Measurements from ENCODE around the gene ZNF763.
"Not testable (repeated sequence)": the region's sequence is repeated elsewhere in the genome, so short reads cannot be mapped to it uniquely, and the experiment has no call there.

ZNF763 gene

DNA sequence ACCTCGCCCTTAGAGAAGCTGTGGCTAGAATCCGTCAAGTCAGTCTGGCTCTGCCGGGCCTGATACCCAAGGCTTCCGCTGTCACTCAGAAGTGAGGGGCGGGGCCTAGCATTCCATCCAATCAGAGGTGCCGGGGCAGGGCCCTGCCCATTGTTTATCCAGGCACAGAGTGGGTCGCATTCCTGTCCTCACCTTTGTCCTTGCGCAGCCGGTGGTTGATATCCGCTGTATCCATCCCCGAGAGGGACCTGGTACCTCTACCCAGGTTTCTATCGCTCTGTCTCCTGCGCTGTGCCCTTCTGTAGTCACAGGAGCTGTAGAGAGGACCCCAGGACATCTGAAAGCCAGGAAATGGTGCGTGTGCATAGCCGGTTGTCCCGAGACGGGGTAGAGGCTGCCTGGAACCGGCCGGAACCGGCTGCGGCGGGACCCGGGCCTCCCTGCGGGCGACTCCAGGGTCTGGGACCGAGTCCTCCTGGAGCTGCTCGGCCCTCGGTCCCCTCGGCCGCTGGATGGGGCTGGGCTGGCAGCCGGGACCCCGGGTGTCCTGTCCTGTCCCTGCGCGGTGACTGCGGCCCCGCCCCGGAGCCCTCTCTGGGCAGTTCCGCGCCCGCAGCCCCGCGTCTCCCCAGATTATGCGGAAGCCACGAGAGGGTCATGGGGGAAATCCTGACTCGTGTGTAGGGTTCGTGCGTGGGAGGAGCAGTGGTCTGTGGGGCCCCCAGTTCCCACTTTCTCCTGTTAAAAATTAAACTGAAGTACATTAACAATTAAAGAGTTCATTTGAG is at the start of gene ZNF763:
TSS of gene ZNF763 (plus strand) at position 183 of the 788 bp plus-strand sequence. CDS start at position 352, 169 bp downstream.
- TF ChIP-seq, protein P1, sequence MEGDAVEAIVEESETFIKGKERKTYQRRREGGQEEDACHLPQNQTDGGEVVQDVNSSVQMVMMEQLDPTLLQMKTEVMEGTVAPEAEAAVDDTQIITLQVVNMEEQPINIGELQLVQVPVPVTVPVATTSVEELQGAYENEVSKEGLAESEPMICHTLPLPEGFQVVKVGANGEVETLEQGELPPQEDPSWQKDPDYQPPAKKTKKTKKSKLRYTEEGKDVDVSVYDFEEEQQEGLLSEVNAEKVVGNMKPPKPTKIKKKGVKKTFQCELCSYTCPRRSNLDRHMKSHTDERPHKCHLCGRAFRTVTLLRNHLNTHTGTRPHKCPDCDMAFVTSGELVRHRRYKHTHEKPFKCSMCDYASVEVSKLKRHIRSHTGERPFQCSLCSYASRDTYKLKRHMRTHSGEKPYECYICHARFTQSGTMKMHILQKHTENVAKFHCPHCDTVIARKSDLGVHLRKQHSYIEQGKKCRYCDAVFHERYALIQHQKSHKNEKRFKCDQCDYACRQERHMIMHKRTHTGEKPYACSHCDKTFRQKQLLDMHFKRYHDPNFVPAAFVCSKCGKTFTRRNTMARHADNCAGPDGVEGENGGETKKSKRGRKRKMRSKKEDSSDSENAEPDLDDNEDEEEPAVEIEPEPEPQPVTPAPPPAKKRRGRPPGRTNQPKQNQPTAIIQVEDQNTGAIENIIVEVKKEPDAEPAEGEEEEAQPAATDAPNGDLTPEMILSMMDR (IDR thresholded peaks at IDR 0.05; ENCODE audit: extremely low read depth, missing control alignments) = no peak
- peak; percentile 92 for DNase-seq (ENCODE audit: low spot score)

DNA sequence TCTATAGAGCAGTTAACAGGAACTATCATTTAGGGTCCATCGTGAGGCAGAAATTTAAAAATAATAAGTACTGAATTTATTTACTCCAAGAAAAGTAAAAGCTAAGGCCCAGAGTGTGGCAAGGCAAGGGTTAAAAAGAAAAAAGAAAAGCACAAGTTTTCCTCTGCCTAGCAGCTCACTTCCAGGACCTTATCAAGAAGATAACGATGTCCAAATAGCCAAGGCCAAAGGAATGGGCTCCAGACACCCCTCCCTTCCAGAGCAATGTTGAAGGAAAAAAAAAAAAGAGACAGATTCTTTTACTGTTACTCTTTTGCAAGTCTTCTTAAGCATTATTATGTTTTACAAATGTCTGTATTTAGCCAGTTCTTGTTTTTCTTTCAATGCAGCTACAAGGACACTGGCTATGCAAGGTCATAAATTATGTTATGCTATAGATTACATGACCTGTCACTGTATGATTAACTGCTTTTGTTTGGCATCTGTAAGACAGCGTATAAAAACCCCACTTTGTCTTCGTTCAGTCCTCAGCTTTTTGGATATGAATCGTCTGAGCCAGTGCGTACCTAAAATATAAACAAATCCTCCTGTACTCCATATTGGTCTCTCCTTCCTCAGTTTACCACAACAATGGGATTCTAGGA is 42.9 kb upstream of the ZNF763 start:
- DNase-seq (ENCODE audit: low spot score) = no peak
- TF ChIP-seq, protein P1 (IDR thresholded peaks at IDR 0.05; ENCODE audit: extremely low read depth, missing control alignments) = no peak

DNA sequence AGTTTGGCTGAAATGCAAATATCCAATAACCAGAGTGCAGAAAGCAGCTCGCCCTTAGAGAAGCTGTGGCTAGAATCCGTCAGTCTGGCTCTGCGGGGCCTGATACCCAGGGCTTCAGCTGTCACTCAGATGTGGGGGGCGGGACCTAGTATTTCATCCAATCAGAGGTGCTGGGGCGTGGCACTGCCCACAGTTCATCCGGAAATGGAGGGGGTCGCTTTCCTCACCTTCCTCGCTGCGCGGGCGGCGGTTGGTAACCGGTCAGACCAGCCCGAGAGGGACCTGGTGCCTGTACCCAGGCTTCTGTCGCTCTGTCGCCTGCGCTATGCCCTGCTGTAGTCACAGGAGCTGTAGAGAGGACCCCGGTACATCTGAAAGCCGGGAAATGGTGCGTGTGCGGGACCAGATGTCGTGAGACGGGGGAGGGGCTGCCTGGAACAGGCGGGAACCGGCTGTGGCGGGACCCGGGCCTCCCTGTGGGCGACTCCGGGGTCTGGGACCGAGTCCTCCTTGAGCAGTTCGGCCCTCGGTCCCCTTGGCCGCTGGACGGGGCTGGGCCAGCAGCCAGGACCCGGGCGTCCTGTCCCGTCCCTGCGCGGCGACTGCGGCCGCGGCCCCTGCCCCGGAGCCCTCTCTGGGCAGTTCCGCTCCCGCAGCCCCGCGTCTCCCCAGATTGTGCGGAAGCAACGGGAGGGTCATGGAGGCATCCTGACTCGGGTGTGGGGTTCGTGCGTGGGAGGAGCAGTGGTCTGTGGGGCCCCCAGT is 39.8 kb upstream of the ZNF763 start, which contains the start of gene ZNF700:
TSS of gene ZNF700 (plus strand) at position 222 of the 765 bp plus-strand sequence. CDS start at position 326, 104 bp downstream.
- peak; percentile 94 for DNase-seq (ENCODE audit: low spot score)

DNA sequence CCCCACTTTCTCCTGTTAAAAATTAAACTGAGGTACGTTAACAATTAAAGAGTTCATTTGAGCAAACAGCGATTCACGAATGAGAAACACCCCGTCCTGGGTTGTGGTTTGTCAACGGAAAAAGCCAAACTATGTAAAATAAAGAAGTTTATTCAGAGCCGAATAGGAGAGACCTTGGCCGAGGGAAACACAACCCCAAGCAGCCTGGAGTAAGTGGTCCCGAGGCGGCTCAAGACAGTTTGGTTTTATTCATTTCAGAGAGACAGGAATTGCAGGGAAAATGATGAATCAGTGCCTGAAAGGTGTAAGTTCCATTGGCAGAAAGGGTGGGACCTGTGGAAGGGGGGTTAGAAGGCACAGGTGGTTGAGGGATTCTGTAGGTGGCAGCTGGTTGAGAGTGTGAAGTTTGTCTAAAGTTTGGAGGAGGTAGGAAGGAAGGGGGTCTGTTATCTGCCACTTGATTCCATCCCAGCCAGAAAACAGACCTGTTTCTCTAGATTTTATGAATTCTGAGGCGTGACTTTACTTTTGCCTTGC is 39.1 kb upstream of the ZNF763 start:
- DNase-seq (ENCODE audit: low spot score) = not testable (repeated sequence)

More for the DNA sequence above, 39.8 kb upstream of the ZNF763 start, which contains the start of gene ZNF700:
- TF ChIP-seq, protein P1 (IDR thresholded peaks at IDR 0.05; ENCODE audit: extremely low read depth, missing control alignments) = no peak

DNA sequence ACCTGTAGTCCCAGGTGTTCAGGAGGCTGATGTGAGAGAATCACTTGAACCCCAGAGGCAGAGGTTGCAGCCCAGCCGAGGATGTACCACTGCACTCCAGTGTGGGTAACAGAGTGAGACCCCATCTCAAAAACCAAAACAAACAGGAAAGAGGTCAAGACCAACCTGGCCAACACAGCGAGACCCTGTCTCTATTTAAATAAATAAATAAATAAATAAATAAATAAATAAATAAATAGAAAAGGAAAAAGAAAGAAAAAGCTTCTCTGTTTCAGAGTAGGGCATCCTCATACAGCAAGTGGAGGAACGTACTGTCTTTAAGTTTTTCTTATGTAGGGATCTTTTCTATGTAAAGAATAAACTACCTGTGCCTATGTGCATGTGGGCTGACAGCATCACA is 37.6 kb upstream of the ZNF763 start:
- TF ChIP-seq, protein P1 (IDR thresholded peaks at IDR 0.05; ENCODE audit: extremely low read depth, missing control alignments) = no peak
- no peak for DNase-seq (ENCODE audit: low spot score)

DNA sequence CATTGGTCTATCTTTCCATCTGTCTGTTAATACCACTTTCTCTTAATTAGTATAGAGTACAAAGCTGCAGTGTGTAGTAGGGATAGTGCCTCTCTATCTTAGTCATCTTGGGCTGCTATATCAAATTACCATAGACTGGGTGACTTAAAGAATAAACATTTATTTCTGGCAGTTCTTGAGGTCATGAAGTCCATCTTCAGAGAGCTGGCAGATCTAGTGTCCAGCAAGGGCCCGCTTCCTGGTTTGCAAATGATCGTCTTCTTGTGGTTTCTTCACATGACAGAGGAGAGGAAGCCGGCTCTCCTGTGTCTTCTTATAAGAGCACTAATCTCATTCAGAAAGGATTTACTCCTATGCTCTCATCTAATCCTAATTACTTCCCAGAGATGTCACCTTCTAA is 33.8 kb upstream of the ZNF763 start:
- TF ChIP-seq, protein P1 (IDR thresholded peaks at IDR 0.05; ENCODE audit: extremely low read depth, missing control alignments) = no peak
- DNase-seq (ENCODE audit: low spot score) = no peak

DNA sequence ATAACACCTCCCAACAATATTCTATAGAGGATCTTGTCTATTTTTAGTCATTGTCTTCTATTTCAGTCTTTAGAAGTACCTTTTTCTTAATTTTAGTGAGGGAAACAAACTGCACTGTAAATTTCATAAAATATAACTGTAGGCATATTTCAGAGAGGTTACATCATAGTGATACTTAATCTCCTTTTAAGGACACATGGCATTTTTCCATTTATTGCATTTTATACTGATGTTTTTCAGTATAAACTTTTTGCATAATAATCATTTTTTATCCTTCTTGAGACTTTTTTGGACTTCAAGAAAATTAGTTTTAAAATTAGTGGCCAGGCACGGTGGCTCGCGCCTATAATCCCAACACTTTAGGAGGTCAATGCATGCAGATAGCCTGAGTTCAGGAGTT is 33.3 kb upstream of the ZNF763 start:
- TF ChIP-seq, protein P1 (IDR thresholded peaks at IDR 0.05; ENCODE audit: extremely low read depth, missing control alignments) = no peak
- DNase-seq (ENCODE audit: low spot score) = no peak

DNA sequence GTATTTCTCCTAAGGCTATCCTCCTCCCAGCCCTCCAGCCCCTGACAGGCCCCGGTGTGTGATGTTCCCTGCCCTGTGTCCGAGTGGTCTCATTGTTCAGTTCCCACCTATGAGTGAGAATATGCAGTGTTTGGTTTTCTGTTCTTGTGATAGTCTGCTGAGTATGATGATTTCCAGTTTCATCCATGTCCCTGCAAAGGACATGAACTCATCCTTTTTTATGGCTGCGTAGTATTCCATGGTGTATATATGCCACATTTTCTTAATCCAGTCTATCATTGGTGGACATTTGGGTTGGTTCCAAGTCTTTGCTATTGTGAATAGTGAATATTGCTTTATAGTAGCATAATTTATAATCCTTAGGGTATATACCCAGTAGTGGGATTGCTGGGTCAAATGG is 29.0 kb upstream of the ZNF763 start:
- not testable (repeated sequence) for DNase-seq (ENCODE audit: low spot score)

DNA sequence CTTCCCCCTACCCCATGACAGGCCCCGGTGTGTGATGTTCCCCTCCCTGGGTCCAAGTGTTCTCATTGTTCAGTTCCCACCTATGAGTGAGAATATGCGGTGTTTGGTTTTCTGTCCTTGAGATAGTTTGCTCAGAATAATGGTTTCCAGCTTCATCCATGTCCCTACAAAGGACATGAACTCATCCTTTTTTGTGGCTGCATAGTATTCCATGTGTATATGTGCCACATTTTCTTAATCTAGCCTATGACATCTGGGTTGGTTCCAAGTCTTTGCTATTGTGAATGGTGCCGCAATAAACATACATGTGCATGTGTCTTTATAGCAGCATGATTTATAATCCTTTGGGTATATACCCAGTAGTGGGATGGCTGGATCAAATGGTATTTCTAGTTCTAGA is 26.5 kb upstream of the ZNF763 start:
- DNase-seq (ENCODE audit: low spot score) = not testable (repeated sequence)

DNA sequence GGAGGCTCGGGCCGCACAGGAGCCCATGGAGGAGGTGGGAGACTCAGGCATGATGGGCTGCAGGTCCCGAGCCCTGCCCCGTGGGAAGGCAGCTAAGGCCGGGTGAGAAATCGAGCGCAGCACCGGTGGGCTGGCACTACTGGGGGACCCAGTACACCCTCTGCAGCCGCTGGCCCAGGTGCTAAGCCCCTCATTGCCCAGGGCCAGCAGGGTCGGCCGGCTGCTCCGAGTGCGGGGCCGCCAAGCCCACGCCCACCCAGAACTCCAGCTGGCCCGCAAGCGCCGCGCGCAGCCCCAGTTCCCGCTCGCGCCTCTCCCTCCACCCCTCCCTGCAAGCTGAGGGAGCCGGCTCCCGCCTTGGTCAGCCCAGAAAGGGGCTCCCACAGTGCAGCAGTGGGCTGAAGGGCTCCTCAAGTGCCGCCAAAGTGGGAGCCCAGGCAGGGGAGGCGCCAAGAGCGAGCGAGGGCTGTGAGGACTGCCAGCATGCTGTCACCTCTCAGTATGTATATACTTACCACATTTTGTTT is 23.4 kb upstream of the ZNF763 start:
- DNase-seq (ENCODE audit: low spot score) = not testable (repeated sequence)
